ENCODE results near the gene NECTIN1. TPM values are rescaled to one million over a fixed set of nuclear protein-coding genes. Genes with fewer than 3 reads are reported as not detected.

The NECTIN1 gene
- total RNA-seq, 1 experiment from 2014 or later, result 61.7 TPM

DNA sequence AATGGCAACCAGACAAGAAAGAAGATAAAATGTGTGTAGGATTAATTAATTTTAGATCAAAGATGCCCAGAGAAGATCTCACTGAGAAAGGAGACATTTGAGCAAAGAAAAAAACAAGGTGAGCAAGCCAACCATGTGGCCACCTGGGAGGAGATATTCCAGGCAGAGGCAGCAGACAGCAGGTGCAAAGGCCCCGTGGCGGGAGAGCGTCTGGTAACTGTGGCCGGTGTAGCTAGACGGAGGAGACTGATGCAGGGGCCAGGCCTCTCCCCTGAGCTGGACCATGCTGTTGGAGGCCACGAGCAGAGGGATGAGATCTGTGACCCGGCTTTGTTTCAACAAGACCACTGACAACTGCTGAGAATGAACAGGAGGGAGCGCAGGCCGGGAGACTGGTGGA is 23.6 kb downstream of the NECTIN1 start:
- DNase-seq, result no peak
- H3K4me1 ChIP-seq, result peaks cover 34% of the 10 kb centered on the region
- no peaks in the 10 kb centered on the region for H3K9me3 ChIP-seq (replicated peaks)
- H3K27ac ChIP-seq, result no peak overlapping the region
- peaks cover 3% of the 10 kb centered on the region; the same call in 1 of the 2 replicates for H3K36me3 ChIP-seq
- H3K4me3 ChIP-seq, result no peak overlapping the region
- no peaks in the 10 kb centered on the region for H3K27me3 ChIP-seq

GRCh38 chr11:119704849-119705248 is 24.2 kb downstream of the NECTIN1 start:
- Histone ChIP-seq H3K9me3 (replicated peaks) (no peaks in the 10 kb centered on the region), H3K4me1 (peaks cover 29% of the 10 kb centered on the region)

DNA sequence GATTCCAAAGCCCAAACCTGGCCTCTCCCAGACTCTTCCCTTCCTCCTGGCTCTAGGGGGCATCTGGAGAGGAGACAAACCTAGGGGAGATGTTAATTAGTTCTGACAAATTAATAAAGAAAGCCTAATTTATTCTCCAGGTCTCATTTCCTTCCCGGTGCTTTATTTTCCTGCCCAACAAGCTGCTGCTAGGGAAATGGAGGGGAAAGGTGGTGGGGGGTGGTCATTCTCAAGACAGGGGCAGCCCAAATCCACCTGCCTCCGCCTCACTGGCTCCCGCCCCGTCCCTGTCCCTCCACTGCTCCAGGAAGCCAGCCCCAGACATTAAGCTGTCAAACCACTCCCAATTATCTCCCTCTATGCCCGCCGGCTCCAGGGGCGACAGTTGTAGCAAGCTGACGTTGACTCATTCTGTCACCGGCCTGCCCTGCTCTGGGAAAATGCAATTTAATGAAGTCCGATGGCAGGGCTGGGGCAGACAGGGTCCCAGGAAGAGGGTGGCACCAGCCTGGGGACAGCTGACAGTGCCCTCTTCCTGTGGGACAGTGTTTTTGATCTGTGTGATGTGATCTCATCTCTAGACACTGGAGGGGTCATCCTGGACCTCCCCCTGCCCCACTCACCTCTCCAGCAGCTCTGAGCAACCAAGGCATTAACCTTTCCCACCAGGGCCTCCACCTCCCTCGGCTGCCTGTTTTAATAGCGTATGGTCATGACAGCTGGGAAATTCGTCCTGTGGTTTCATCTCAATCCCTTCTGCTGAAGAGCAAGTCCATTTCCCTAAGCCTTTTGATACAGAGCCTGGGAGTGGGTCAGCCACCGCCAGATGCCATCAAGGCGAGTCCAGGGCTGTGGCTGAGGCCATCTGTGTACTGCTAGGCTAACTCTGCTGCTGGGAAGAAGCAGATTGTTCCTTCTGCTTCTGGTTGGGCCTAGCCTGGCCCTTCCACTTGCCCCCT is 27.1 kb downstream of the NECTIN1 start:
- no peaks in the 10 kb centered on the region for H3K9me3 ChIP-seq (replicated peaks)
- no peaks in the 10 kb centered on the region for H3K27me3 ChIP-seq
- peaks cover 23% of the 10 kb centered on the region for H3K4me1 ChIP-seq
- H3K4me3 ChIP-seq, result no peak overlapping the region
- peaks cover 10% of the 10 kb centered on the region for H3K36me3 ChIP-seq
- DNase-seq, result peak; percentile 75 to 85
- peak overlapping the region; percentile 52 for H3K27ac ChIP-seq

More at GRCh38 chr11:119704849-119705248, 24.2 kb downstream of the NECTIN1 start:
- Histone ChIP-seq H3K27ac (no peak overlapping the region), H3K27me3 (no peaks in the 10 kb centered on the region), H3K36me3 (peaks cover 8% of the 10 kb centered on the region), H3K4me3 (no peak overlapping the region)
- DNase-seq, result no peak

DNA sequence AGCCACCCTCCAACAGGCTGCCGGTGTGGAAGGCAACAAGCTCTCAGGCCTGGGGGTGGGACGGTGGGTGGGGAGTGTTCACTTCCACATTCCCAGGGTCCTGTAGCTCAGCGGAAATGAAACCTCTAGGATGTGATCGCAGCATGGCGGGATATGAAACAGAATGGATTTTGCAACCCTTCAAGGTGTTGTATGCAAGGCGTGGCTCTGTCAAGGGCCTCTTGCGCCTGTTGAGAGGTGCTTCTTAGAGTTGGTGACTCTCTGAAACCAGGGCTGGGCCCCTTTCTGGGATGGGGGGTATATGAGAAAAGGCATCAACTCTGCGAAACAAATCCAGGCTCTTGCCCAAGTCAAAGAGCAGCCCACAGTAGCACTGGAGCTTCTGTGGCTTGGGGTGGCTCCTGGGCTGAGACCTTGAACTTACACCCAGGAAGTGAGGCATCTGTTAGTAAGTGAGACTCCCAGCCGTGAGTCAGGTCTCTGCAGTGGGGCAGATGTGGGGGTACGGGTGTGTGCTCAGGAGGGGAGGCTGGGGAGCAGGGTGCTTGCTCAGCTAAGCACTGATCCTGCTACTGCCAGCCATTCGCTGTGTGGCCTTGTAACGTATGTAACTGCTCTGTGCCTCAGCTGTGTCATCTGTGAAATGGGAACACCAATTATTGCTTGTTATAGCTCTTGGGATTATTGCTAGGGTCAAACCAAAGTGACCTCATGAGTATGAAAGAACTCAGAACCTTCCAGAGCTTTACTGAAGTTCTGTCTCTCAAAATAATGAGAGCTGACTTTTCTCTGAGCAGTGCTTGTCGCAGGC is 28.3 kb downstream of the NECTIN1 start:
- Histone ChIP-seq H3K9me3 (replicated peaks) (no peaks in the 10 kb centered on the region), H3K36me3 (peaks cover 11% of the 10 kb centered on the region), H3K27ac (no peak overlapping the region), H3K27me3 (no peaks in the 10 kb centered on the region), H3K4me1 (peaks cover 23% of the 10 kb centered on the region), H3K4me3 (no peak overlapping the region)
- DNase-seq, result no peak

DNA sequence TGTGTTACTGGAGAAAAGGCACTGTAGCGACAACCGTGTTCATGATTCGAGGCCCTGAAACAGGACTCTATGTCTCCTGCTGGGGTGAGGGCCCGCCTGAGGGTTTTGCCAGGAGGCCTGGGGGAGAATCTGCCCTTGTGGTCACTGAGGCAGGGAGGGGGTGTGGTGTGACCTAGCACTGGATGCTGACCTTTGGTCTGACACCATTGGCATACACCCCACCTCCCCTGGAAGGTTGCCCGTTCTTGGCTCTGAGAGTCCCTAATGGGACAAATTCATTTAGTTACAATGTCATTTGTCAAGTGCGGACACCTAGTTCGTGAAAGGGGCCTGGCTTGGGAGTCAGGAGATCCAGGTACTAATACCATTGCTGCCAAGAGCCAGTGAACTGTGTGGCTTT is 29.0 kb downstream of the NECTIN1 start:
- H3K4me1 ChIP-seq, result peaks cover 23% of the 10 kb centered on the region

GRCh38 chr11:119699227-119699626 is 29.8 kb downstream of the NECTIN1 start:
- Histone ChIP-seq H3K27me3 (no peaks in the 10 kb centered on the region), H3K4me1 (peaks cover 30% of the 10 kb centered on the region), H3K36me3 (peaks cover 10% of the 10 kb centered on the region), H3K9me3 (replicated peaks) (no peaks in the 10 kb centered on the region), H3K27ac (no peak overlapping the region), H3K4me3 (no peak overlapping the region)
- no peak for DNase-seq

More for the DNA sequence above, 29.0 kb downstream of the NECTIN1 start:
- no peaks in the 10 kb centered on the region for H3K9me3 ChIP-seq (replicated peaks)
- H3K36me3 ChIP-seq, result peaks cover 12% of the 10 kb centered on the region
- H3K27ac ChIP-seq, result no peak overlapping the region
- H3K4me3 ChIP-seq, result no peak overlapping the region
- no peaks in the 10 kb centered on the region for H3K27me3 ChIP-seq
- DNase-seq, result no peak

- Histone ChIP-seq H3K27me3 (no peaks in the 10 kb centered on the region), H3K36me3 (peaks cover 10% of the 10 kb centered on the region), H3K4me1 (peaks cover 39% of the 10 kb centered on the region), H3K4me3 (no peak overlapping the region), H3K27ac (no peak overlapping the region), H3K9me3 (replicated peaks) (no peaks in the 10 kb centered on the region)
- DNase-seq, result no peak
These were observed 31.1 kb downstream of the NECTIN1 start for GRCh38 chr11:119697882-119698281.

GRCh38 chr11:119697445-119697844 is 31.6 kb downstream of the NECTIN1 start:
- H3K4me1 ChIP-seq, result peaks cover 36% of the 10 kb centered on the region
- H3K9me3 ChIP-seq (replicated peaks), result no peaks in the 10 kb centered on the region
- no peak overlapping the region for H3K4me3 ChIP-seq
- DNase-seq, result no peak
- H3K27me3 ChIP-seq, result no peaks in the 10 kb centered on the region
- peaks cover 10% of the 10 kb centered on the region for H3K36me3 ChIP-seq
- no peak overlapping the region for H3K27ac ChIP-seq

DNA sequence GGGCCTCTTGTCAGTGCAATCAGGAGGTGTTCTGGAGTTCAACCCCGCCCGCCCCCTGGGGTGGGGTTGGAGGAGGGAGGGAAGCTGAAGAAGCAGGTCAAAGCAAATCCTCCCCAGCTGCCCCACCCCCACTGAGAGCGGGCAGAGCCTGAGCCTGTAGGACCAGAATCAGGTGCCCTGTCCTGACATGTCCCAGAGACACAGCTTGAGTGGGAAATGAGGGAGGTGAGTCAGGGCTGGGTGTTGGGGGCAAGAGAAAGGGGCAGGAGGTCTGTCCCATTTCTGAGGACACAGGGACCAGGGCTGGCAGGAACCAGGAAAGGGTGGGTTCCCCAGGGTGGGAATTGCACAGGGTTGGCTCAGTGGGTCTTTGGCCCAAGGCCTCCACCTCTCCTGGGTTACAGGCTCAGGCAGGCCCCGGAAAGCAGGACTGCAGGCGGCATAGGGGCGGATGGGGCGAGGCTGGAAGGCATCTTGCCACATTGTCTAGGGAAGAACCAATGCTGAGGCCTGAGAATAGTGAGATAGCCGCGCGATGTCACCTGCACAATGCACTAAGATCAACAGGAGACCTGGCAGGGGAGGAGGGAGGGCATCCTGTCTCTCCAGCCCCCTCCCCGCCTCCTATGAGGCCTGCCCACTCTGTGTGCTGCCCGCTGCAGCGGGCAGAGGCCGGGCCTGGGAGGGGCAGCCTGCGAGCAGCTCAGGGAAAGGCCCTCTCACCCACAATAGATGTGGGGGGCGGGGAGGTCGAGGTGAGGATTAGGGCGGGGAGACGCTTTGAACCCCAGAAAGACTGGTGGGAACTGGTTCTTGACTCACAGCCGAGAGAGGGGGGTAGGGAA is 32.4 kb downstream of the NECTIN1 start:
- Histone ChIP-seq H3K27ac (no peak overlapping the region), H3K4me1 (peaks cover 32% of the 10 kb centered on the region)

DNA sequence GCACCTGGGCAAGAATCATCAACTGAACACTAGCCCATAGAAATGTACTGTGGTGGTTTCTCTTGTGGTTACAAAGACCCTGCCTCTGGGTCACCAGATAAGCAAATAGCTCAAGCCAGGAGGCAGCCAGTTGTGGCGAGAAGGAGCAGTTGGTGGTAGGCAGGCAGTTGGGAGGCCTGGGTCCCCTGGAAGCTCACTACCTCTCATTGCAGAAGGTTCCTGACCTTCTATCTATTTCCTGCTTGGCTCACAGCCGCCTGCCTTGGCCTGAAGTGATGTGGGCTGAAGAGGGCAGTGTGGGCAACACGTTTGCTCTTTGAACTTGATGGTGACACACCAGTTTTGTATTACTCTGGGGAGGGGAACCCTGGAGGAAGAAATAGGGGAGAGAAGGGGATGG is 34.7 kb downstream of the NECTIN1 start:
- Histone ChIP-seq H3K27ac (no peak overlapping the region), H3K4me1 (peaks cover 29% of the 10 kb centered on the region), H3K36me3 (0 out of 2 replicates have a peak, but pooled peaks cover 3% of the 10 kb centered on the region), H3K4me3 (no peak overlapping the region), H3K27me3 (no peaks in the 10 kb centered on the region), H3K9me3 (replicated peaks) (no peaks in the 10 kb centered on the region)
- DNase-seq, result peak in 1 of 2 experiments; percentile 34

More for the DNA sequence above, 32.4 kb downstream of the NECTIN1 start:
- H3K36me3 ChIP-seq, result peaks cover 10% of the 10 kb centered on the region
- H3K9me3 ChIP-seq (replicated peaks), result no peaks in the 10 kb centered on the region
- H3K27me3 ChIP-seq, result no peaks in the 10 kb centered on the region
- DNase-seq, result no peak
- no peak overlapping the region for H3K4me3 ChIP-seq

DNA sequence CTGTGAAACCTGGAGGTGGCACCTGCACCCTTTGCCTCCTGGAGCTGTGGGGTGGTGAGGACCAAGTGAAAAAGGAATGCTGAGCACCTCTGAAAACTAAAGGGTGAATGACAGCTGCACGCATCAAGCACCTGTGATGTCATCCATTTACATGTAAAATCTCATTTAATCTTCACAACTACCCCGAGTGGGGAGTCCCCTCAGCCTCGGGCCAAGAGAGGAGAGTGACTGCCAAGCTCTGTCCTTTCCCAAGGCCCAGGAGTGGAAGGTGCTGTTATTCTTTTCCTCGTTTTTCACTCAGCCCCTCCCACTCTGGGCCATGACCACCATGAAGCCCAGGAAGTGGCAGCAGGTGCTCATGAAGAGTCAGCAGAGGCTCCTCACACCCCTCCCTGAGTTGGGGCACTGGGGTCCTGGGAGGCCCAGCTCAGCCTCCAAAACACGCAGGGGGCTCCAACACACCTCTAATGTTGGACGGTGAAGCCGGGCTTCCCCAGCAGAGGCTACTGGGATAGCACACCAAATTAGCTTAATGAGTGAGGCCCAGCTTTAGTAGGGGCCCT is 35.7 kb downstream of the NECTIN1 start:
- no peaks in the 10 kb centered on the region for H3K27me3 ChIP-seq
- DNase-seq, result peak in 1 of 2 experiments; percentile 51
- no peaks in the 10 kb centered on the region for H3K9me3 ChIP-seq (replicated peaks)
- H3K4me1 ChIP-seq, result peaks cover 29% of the 10 kb centered on the region
- H3K27ac ChIP-seq, result no peak overlapping the region
- H3K4me3 ChIP-seq, result no peak overlapping the region
- 0 out of 2 replicates have a peak, but pooled peaks cover 3% of the 10 kb centered on the region for H3K36me3 ChIP-seq

DNA sequence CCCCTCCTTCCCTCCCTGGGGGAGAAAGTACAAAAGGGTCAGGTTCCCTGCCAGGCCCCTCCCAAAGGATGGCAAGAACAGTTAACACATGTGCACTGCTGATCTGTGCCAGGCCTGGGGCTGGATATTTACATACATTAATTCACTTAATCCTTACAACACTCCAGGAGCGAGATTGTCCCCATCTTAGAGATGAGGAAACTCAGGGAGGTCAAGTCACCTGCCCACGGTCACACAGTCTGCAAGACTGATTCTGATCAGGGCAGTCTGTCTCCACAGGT is 36.5 kb downstream of the NECTIN1 start:
- H3K4me1 ChIP-seq, result peaks cover 29% of the 10 kb centered on the region
- H3K9me3 ChIP-seq (replicated peaks), result no peaks in the 10 kb centered on the region
- no peak for DNase-seq
- no peaks in the 10 kb centered on the region for H3K27me3 ChIP-seq
- H3K36me3 ChIP-seq, result 0 out of 2 replicates have a peak, but pooled peaks cover 3% of the 10 kb centered on the region
- no peak overlapping the region for H3K27ac ChIP-seq
- no peak overlapping the region for H3K4me3 ChIP-seq

- Histone ChIP-seq H3K36me3 (0 out of 2 replicates have a peak, but pooled peaks cover 3% of the 10 kb centered on the region), H3K9me3 (replicated peaks) (no peaks in the 10 kb centered on the region), H3K4me1 (peaks cover 29% of the 10 kb centered on the region), H3K4me3 (no peak overlapping the region), H3K27me3 (no peaks in the 10 kb centered on the region), H3K27ac (no peak overlapping the region)
- DNase-seq, result no peak
These were observed 37.1 kb downstream of the NECTIN1 start for GRCh38 chr11:119691701-119692539.
